DOHH2 (cell line): ENCODE data around the gene SSBP2.

Experiments used
- H3F3A ChIP-seq: fragments of 200-600 bp; sonication (generic), shearing (Covaris generic); 2 replicates; pipeline ENCODE4 v1.6.0; 2016; ENCODE audit warnings: antibody characterized with exemption, mild to moderate bottlenecking; ENCODE audit not compliant: control insufficient read depth, insufficient read depth
- H3K27ac ChIP-seq: fragments of 200-600 bp; sonication (generic); 2 replicates; pipeline ENCODE4 v1.5.1; 2014; ENCODE audit warnings: low read depth, mild to moderate bottlenecking, low read length, moderate library complexity
- H3K27me3 ChIP-seq: fragments of 200-600 bp; sonication (generic); 2 replicates; pipeline ENCODE4 v1.6.1; 2014; ENCODE audit warnings: mild to moderate bottlenecking, low read length, mixed read lengths; ENCODE audit not compliant: control insufficient read depth
- H3K36me3 ChIP-seq: fragments of 200-600 bp; sonication (generic); 2 replicates; pipeline ENCODE4 v1.6.1; 2014; ENCODE audit warnings: mild to moderate bottlenecking, low read length, moderate library complexity, mixed read lengths; ENCODE audit not compliant: control insufficient read depth
- H3K4me1 ChIP-seq: fragments of 200-600 bp; sonication (generic); 2 replicates; pipeline ENCODE4 v1.6.1; 2014; ENCODE audit warnings: mild to moderate bottlenecking, low read length, mixed read lengths; ENCODE audit not compliant: control insufficient read depth
- H3K4me2 ChIP-seq: fragments of 200-600 bp; sonication (generic); 2 replicates; pipeline ENCODE4 v1.6.0; 2014; ENCODE audit warnings: mild to moderate bottlenecking, low read length, moderate library complexity
- H3K4me3 ChIP-seq: fragments of 200-600 bp; sonication (generic); 2 replicates; pipeline ENCODE4 v1.5.1; 2014; ENCODE audit warnings: mild to moderate bottlenecking, low read length, mixed read lengths
- H3K79me2 ChIP-seq: fragments of 200-600 bp; sonication (generic); 2 replicates; pipeline ENCODE4 v1.6.1; 2014; ENCODE audit warnings: mild to moderate bottlenecking, low read length, mixed read lengths; ENCODE audit not compliant: control insufficient read depth
- H3K9me2 ChIP-seq: fragments of 200-600 bp; sonication (generic); replicated peaks from 2 replicates; pipeline ENCODE4 v1.6.1; 2014; ENCODE audit warnings: mild to moderate bottlenecking, low read length, mixed read lengths; ENCODE audit not compliant: control insufficient read depth
- H3K9me3 ChIP-seq: fragments of 200-600 bp; sonication (generic); 2 replicates; pipeline ENCODE4 v1.6.1; 2014; ENCODE audit warnings: antibody characterized with exemption, low read length, mixed read lengths; ENCODE audit not compliant: control insufficient read depth, insufficient read depth
- H4K20me1 ChIP-seq: fragments of 200-600 bp; sonication (generic); 2 replicates; pipeline ENCODE4 v1.6.0; 2014; ENCODE audit warnings: low read depth, mild to moderate bottlenecking, antibody characterized with exemption, low read length, moderate library complexity; ENCODE audit not compliant: control insufficient read depth, insufficient read depth
- CTCF ChIP-seq: fragments of 200-600 bp; sonication (generic); IDR thresholded peaks from one replicate; pipeline ENCODE4 v1.5.1; 2014; ENCODE audit warnings: antibody characterized with exemption, mild to moderate bottlenecking, low read depth, low read length; ENCODE audit not compliant: poor library complexity, severe bottlenecking
- EZH2phosphoT487 ChIP-seq: fragments of 200-600 bp; sonication (generic); IDR thresholded peaks from 2 replicates; pipeline ENCODE4 v1.6.1; 2017; ENCODE audit warnings: borderline replicate concordance, mild to moderate bottlenecking, antibody characterized with exemption, low read length, moderate library complexity, mixed read lengths

The SSBP2 gene

DNA sequence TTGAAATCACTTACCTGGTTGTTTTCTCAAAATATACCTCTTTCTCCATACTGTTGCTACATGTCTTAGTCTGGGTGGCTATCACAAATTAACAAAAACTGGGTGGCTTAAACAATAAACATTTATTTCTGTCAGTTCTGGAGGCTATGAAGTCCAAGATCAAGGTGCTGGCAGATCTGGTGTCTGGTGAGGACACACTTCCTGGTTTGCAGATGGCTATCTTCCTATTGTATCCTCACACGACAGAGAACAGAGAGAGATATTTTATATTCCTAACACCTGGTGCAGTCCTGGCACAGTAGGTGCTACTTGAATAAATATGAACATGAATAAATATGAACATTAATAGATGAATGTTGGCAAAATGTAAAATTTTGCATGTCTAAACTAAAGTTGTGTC lies 192.7 kb downstream of the SSBP2 start:
- Histone ChIP-seq H3K9me3 (no peaks in the 10 kb centered on the region), H3K4me1 (peaks cover 12% of the 10 kb centered on the region), H3K27ac (no peak overlapping the region), H3K4me2 (no peak overlapping the region), H3K79me2 (peaks cover 15% of the 10 kb centered on the region), H3F3A (no peaks in the 10 kb centered on the region), H3K9me2 (no peaks in the 10 kb centered on the region), H3K27me3 (no peaks in the 10 kb centered on the region), H3K4me3 (no peak overlapping the region), H3K36me3 (peaks cover 8% of the 10 kb centered on the region), H4K20me1 (no peaks in the 10 kb centered on the region)
- TF ChIP-seq CTCF, result no peak
- TF ChIP-seq EZH2phosphoT487, result no peak

DNA sequence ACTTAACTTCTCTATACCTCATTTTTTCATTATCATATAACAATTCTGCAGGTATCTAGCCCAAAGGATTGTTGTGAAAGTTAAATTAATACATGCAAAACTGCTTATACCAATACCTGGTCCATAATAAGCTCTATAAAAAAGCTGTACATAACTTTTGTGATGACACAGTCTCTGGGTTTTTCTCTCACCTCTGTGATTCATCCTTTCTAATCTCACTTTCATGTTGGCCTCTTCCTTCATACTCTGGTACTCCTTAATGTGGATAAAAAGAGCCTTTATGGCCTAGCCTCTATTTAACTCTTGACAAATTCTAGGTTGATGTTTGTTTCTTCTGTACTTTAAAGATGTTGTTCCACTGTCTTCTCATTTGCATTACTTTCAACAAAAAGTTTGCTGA lies 194.1 kb downstream of the SSBP2 start:
- no peak overlapping the region for H3K4me2 ChIP-seq
- no peaks in the 10 kb centered on the region for H4K20me1 ChIP-seq
- peaks cover 6% of the 10 kb centered on the region; the same call in 1 of the 2 replicates for H3K79me2 ChIP-seq
- TF ChIP-seq CTCF, result no peak
- H3K9me3 ChIP-seq, result no peaks in the 10 kb centered on the region
- H3K9me2 ChIP-seq, result no peaks in the 10 kb centered on the region
- H3K27me3 ChIP-seq, result no peaks in the 10 kb centered on the region
- no peak overlapping the region for H3K27ac ChIP-seq
- no peak overlapping the region for H3K4me3 ChIP-seq
- peaks cover 8% of the 10 kb centered on the region for H3K36me3 ChIP-seq
- peaks cover 12% of the 10 kb centered on the region for H3K4me1 ChIP-seq
- H3F3A ChIP-seq, result no peaks in the 10 kb centered on the region; the same call in 1 of the 2 replicates

DNA sequence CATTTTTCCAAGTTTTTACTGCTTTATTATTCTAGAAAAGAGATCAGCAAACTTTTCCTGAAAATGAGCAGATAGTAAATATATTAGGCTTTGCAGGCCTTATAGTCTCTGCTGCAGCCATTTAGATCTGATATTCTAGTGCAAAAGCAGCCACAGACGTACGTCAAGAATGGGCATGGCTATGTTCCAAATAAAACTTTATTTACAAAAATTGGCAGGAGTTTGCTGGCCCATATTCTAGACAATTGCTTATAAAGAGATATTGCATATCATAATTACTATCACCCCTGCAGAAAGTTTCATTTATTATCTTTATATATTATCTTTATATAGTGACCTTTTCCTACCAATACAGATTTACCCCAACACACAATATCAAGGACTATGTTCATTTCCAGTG lies 195.0 kb downstream of the SSBP2 start:
- Histone ChIP-seq H3K27ac (no peak overlapping the region), H3K4me2 (no peak overlapping the region), H3K9me2 (no peaks in the 10 kb centered on the region), H3K79me2 (0 out of 2 replicates have a peak, but pooled peaks cover 2% of the 10 kb centered on the region), H3F3A (no peaks in the 10 kb centered on the region; the same call in 1 of the 2 replicates), H3K4me1 (peaks cover 12% of the 10 kb centered on the region), H3K9me3 (no peaks in the 10 kb centered on the region), H4K20me1 (no peaks in the 10 kb centered on the region), H3K36me3 (peaks cover 8% of the 10 kb centered on the region), H3K27me3 (no peaks in the 10 kb centered on the region), H3K4me3 (no peak overlapping the region)
- no peak for TF ChIP-seq CTCF
- no peak for TF ChIP-seq EZH2phosphoT487
